Stomach smooth muscle (tissue), 2 donors: Measurements from ENCODE around the gene EIF1AD.
"Not testable (repeated sequence)": the region's sequence is repeated elsewhere in the genome, so short reads cannot be mapped to it uniquely, and the experiment has no call there.

Experiments
- H3K27ac ChIP-seq: one replicate; pipeline ENCODE4 v1.7.0; 2013; ENCODE audit warnings: mild to moderate bottlenecking, low read length, inconsistent platforms
- H3K27me3 ChIP-seq, 2 donors: one replicate each; pipeline ENCODE4 v1.7.0; 2013; ENCODE audit warnings: low read length in 2 of 2; ENCODE audit not compliant: insufficient read depth in 2 of 2, control insufficient read depth in 1 of 2
- H3K36me3 ChIP-seq, 2 donors: one replicate each; pipeline ENCODE4 v1.7.0; 2013; ENCODE audit warnings: low read length in 2 of 2; ENCODE audit not compliant: control insufficient read depth in 2 of 2, insufficient read depth in 2 of 2
- H3K4me1 ChIP-seq: one replicate; pipeline ENCODE4 v1.7.0; 2013; ENCODE audit warnings: low read length; ENCODE audit not compliant: control insufficient read depth, insufficient read depth
- H3K4me3 ChIP-seq, 2 donors: one replicate each; pipeline ENCODE4 v1.7.0; 2013; ENCODE audit warnings: low read length in 2 of 2
- H3K9ac ChIP-seq, 2 donors: one replicate each; pipeline ENCODE4 v1.7.0; 2013; ENCODE audit warnings: low read length in 2 of 2, mild to moderate bottlenecking in 1 of 2
- H3K9me3 ChIP-seq, 2 donors: one replicate each; pipeline ENCODE4 v1.7.0; 2013; ENCODE audit warnings: low read length in 2 of 2; ENCODE audit not compliant: control insufficient read depth in 2 of 2
- donor health status: healthy.
- donor health status: Pancreatic carcinoma.

The EIF1AD gene

DNA sequence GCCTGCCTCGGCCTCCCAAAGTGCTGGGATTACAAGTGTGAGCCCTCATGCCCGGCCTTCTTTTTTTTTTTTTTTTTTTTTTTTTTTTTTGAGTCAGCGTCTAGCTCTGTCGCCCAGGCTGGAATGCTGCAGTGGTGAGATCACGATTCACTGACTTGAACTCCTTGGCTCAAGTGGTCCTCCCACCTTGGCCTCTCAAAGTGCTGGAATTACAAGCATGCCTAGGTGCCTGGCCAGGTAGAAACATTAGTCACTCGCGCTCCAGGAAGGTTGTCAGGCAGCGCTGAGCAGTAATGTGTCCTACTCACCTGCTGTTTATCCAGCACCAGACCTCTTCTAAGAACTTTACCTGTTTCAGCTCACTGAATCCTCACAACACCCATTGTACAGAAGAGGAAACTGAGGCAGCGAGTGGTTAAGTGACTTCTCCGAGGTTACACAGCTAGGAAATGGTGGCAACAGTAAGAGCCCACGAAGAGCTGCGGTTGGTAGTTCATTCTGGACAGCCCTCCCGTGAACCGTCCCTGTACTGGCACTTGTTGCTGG lies 9.4 kb upstream of the EIF1AD start:
- Histone ChIP-seq H3K9me3 (no peaks in the 10 kb centered on the region), H3K36me3 (peaks cover 0 to 2% of the 10 kb centered on the region in 2 donors), H3K4me1 (peaks cover 9% of the 10 kb centered on the region), H3K4me3 (peak overlapping the region; percentile 22 to 60), H3K27me3 (peaks cover 17 to 25% of the 10 kb centered on the region in 2 donors), H3K9ac (no peak overlapping the region), H3K27ac (no peak overlapping the region)

DNA sequence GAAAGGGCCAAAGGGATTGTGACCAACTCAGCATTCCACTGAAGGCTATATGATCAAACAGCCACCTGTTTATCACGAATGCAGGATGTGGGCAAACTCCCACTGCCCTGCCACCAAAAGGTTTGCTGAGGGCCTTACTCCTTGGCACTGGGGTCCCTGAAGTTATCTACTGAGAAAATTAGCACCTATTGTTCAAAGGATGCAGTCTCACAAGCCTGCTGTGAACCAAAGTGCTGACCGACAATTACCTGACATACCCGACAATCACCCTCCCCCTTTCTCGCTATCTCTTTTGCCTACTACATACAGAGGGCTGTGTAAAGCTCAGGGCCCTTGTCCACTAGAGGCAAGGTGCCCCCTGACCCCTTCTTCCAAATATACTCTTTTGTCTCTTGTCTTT lies 8.1 kb upstream of the EIF1AD start:
- H3K27me3 ChIP-seq = peaks cover 17 to 25% of the 10 kb centered on the region in 2 donors
- H3K36me3 ChIP-seq, H3K4me1 ChIP-seq, H3K27ac ChIP-seq, H3K9ac ChIP-seq, H3K9me3 ChIP-seq, H3K4me3 ChIP-seq: not testable (repeated sequence)

DNA sequence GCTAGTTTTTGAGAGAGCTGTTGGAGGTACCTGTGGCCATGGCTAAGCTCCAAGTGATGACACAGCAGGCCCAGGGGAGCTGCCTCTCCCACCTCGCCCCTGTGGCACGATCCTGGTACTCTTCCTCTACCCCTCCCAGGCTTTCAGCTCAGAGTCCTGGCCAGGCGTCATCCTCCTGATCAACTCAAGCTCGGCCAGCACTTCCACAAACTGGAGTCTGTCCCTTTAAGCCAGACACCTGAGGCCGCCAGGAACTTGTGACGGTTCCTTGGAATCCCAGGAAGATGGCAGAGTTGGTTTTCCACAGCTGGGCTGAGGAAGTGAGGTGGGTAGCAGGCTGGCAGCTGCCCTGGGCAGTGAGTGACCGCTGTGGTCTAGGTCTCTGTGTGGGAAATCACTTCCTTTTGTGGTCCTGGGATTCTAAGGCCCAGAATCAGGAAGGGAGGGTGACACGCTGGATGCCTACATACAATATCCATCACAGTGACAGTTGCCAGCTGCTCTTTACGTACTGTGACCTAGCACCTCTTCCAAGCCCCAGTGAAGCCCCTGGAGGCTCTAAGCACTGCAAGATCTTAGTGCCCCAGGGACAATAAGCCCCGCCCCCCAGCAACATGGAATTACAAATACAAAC lies 6.6 kb upstream of the EIF1AD start:
- H3K27me3 ChIP-seq = peaks cover 13 to 20% of the 10 kb centered on the region in 2 donors
- peaks cover 10 to 13% of the 10 kb centered on the region in 2 donors for H3K36me3 ChIP-seq
- H3K4me3 ChIP-seq = no peak overlapping the region
- peaks cover 10% of the 10 kb centered on the region for H3K4me1 ChIP-seq
- H3K27ac ChIP-seq = no peak overlapping the region
- H3K9me3 ChIP-seq = no peaks in the 10 kb centered on the region
- H3K9ac ChIP-seq = peak overlapping the region in 1 of 2 donors; percentile 36

DNA sequence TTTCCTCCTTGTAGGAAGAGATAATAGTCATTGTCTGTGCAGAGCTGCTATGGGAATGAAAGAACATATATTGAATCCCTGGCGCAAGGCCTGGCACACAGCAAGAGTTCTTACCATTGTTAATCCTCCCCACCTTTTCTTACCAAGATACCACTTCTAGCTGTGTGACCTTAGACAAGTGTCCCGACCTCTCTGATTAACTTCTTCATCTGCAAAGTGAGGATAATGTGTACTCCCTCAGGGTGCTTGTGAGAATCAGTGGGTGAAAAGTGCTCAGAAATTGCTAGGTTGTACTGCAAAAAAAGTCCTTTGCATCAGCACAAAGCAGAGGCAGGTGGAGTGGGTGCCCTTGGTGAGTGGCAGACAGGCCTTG lies 6.1 kb upstream of the EIF1AD start:
- H3K9me3 ChIP-seq = no peaks in the 10 kb centered on the region
- no peak overlapping the region for H3K4me3 ChIP-seq
- H3K27ac ChIP-seq = no peak overlapping the region
- peaks cover 8 to 15% of the 10 kb centered on the region in 2 donors for H3K27me3 ChIP-seq
- H3K9ac ChIP-seq = no peak overlapping the region
- peaks cover 10 to 13% of the 10 kb centered on the region in 2 donors for H3K36me3 ChIP-seq
- peaks cover 15% of the 10 kb centered on the region for H3K4me1 ChIP-seq

DNA sequence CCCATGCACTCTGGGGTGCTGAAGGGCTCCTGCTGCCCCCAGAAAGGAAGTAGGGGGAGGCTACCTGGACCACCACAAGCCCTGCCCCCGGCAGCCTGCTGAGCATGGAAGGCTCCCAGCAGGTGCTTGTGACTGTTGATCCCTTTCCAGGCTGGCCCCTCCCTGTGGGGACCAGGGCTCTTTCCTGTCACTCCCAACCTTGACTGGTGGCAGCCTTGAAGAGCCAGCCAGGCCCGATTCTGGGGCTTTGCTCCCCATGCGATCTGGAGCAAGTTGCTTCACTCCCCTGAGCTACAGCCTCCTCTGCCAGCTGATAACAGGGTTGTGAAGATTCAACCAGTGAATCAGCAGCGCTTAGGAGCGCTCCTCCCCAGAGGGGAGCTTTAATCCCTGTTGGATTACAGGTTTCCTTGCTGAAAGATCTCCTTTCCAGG lies 5.3 kb upstream of the EIF1AD start:
- H3K9me3 ChIP-seq = no peaks in the 10 kb centered on the region
- peak overlapping the region in 1 of 2 donors; percentile 51 for H3K9ac ChIP-seq
- peaks cover 17% of the 10 kb centered on the region for H3K4me1 ChIP-seq
- peaks cover 2 to 9% of the 10 kb centered on the region in 2 donors for H3K27me3 ChIP-seq
- peak overlapping the region; percentile 24 for H3K27ac ChIP-seq
- peaks cover 10 to 13% of the 10 kb centered on the region in 2 donors for H3K36me3 ChIP-seq
- no peak overlapping the region for H3K4me3 ChIP-seq

DNA sequence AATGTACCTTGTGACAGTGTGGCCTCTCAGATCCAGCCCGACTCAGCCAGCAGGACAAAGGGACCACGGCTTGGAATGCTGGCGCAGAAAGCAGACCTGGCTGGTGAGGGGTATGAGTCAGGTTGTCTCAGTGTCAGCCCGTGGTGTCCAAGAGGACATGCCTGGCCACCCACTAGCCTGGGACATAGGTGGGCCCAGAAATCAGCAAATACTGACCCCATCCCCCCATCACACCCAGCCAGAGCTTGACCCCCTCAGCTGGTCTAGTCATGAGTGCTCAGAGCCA lies 4.9 kb upstream of the EIF1AD start:
- H3K27ac ChIP-seq = no peak overlapping the region
- no peak overlapping the region for H3K9ac ChIP-seq

DNA sequence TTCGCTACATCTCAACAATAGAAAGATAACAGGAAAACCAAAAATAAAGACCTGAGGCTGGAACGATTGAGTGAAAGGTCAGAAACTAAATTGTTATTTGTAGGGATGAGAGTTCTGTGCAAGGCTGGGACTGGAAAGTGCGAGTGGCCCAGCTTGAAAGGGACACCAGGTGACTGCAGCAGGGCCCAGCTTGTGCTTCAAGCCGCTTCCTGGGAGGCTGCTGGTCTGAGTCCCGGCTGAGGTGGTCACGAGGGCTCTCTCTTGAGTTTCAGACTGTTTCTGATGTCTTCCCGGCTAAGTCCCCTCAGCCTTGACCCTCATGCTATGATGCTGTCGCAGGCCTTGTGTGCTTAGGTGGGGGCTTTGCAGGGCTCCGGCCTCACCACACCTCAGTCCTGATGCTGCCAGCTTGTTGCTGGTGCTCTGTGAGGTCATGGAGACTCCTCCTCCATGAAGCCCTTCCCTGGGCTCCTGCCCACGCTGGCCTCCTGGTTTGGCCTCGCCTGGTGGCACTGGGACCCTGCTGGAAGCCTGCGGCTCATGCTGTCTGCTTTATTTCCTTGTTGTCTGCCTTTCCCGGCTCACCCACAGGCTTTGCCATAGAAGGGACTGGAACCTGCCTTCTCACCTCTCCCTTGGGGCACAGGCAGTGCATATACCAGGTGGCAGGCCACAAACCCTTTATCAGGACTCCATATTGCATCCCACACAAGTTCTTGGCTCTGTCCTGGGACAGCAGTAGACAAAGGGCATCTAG lies 4.4 kb upstream of the EIF1AD start:
- Histone ChIP-seq H3K36me3 (peaks cover 10 to 13% of the 10 kb centered on the region in 2 donors), H3K4me3 (no peak overlapping the region), H3K9me3 (no peaks in the 10 kb centered on the region), H3K4me1 (peaks cover 10% of the 10 kb centered on the region), H3K27me3 (peaks cover 0 to 2% of the 10 kb centered on the region in 2 donors), H3K9ac (peak overlapping the region in 1 of 2 donors; percentile 5), H3K27ac (no peak overlapping the region)

More for the DNA sequence above, 4.9 kb upstream of the EIF1AD start:
- no peak overlapping the region for H3K4me3 ChIP-seq
- H3K4me1 ChIP-seq = peaks cover 14% of the 10 kb centered on the region
- peaks cover 10 to 13% of the 10 kb centered on the region in 2 donors for H3K36me3 ChIP-seq
- peaks cover 0 to 5% of the 10 kb centered on the region in 2 donors for H3K27me3 ChIP-seq
- H3K9me3 ChIP-seq = no peaks in the 10 kb centered on the region

DNA sequence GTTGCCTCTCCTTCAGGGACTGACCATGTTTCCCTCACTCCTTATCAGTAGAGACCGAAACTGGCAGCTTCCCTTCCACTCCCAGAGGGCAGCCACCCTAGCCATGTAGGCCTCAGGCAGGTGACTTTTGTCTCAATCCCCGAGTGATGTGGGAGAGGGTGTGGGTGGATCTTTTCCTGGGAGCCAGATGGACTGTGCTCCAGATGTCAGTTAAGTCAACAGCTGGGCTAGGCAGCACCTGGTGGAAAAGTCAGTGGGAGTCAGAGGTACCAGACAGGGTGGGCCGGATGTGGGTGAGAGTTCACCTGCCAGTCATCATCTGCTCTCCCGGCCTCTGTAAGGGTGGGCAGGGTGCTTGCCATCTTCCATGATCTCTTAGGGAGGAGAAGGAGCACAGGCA lies 2.2 kb upstream of the EIF1AD start:
- Histone ChIP-seq H3K27ac (peak overlapping the region; percentile 31), H3K4me3 (no peak overlapping the region), H3K4me1 (peaks cover 28% of the 10 kb centered on the region), H3K9me3 (no peaks in the 10 kb centered on the region), H3K27me3 (no peaks in the 10 kb centered on the region), H3K9ac (no peak overlapping the region), H3K36me3 (peaks cover 23 to 25% of the 10 kb centered on the region in 2 donors)

DNA sequence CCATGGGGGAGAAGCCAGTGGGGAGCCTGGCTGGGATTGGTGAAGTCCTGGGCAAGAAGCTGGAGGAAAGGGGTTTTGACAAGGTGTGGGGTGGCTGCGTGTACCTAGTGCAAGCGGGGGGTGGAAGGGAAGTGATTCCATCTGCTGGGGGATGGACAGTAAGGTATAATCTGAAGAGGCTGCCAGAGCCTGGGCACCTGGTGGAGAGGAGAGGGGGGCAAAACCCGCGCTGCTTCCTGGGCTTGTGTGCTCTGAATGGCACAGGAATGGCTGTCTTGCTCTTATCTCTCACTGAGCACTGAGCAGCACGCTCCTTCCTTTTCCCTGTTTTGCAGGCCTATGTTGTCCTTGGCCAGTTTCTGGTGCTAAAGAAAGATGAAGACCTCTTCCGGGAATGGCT lies 1.3 kb upstream of the EIF1AD start:
- Histone ChIP-seq H3K9ac (peak overlapping the region; percentile 87 to 99), H3K4me1 (peaks cover 28% of the 10 kb centered on the region), H3K36me3 (peaks cover 32 to 34% of the 10 kb centered on the region in 2 donors), H3K4me3 (peak overlapping the region; percentile 99), H3K27me3 (no peaks in the 10 kb centered on the region), H3K9me3 (no peaks in the 10 kb centered on the region), H3K27ac (peak overlapping the region; percentile 92)

DNA sequence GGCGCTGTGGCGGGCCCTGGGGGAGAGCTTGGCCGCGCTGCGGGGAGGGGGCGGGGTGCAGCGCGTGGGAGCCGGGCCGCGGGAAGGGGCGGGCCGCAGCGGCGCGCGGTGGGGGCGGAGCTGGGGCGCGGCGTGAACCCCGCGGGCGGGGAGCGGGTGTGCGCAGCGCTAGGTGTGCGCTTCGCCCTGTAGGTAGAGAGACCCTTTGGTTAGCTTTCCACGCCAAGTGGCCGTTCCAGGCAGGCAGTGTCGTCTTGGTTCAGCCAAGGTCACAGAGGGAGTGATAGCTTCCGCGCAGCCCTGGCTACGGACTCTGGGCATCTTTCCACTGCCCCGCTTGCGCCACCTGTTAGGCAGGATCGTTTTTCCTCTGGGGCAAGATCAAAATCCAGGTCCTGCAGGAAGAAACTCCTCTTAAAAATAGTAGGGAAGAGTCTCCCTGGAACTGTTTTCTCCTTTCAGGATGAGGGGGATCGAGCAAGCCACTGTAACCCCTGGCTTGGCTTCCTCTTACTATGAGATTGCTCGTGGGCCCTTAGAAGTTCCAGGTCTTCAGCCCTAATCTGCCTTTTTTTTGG lies 780 bp upstream of the EIF1AD start:
- peaks cover 37 to 39% of the 10 kb centered on the region in 2 donors for H3K36me3 ChIP-seq
- no peaks in the 10 kb centered on the region for H3K27me3 ChIP-seq
- H3K4me1 ChIP-seq = peaks cover 28% of the 10 kb centered on the region
- peak overlapping the region; percentile 99 for H3K4me3 ChIP-seq
- no peaks in the 10 kb centered on the region for H3K9me3 ChIP-seq
- peak overlapping the region; percentile 98 to 99 for H3K9ac ChIP-seq
- peak overlapping the region; percentile 92 for H3K27ac ChIP-seq
